Measurements from ENCODE around the gene MS4A1.

DNA sequence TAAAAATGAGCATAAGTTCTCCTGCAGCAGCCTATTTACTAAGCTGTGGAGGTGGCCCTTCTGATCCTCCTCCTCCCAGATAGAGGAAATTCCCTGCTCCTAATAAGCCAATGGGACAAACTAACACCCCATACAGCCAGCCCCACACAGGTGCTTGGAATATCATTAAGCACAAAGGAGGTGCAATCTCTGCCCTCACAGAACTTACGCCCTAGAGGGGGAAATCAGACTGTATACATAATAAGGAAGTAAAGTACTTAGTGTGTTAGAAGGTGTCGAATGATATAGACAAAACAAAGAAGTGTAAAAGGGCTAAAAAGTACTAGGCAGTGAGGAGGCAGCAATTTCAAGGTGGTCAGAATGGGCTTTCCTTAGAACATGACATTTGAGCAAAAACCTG lies 42.8 kb downstream of the MS4A1 start:
- no peak for TF ChIP-seq POLR2A (IDR thresholded peaks at IDR 0.05; ENCODE audit: extremely low read depth, insufficient read length)
- TF ChIP-seq, protein P1, sequence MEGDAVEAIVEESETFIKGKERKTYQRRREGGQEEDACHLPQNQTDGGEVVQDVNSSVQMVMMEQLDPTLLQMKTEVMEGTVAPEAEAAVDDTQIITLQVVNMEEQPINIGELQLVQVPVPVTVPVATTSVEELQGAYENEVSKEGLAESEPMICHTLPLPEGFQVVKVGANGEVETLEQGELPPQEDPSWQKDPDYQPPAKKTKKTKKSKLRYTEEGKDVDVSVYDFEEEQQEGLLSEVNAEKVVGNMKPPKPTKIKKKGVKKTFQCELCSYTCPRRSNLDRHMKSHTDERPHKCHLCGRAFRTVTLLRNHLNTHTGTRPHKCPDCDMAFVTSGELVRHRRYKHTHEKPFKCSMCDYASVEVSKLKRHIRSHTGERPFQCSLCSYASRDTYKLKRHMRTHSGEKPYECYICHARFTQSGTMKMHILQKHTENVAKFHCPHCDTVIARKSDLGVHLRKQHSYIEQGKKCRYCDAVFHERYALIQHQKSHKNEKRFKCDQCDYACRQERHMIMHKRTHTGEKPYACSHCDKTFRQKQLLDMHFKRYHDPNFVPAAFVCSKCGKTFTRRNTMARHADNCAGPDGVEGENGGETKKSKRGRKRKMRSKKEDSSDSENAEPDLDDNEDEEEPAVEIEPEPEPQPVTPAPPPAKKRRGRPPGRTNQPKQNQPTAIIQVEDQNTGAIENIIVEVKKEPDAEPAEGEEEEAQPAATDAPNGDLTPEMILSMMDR (IDR thresholded peaks at IDR 0.05; ENCODE audit: low read depth, low read length): no peak

Measured in NB4 (cell line).